OCI-M2 (cell line): ENCODE data around the gene COX6B2.

Source experiments
- DNase-seq: peaks from one replicate; lab custom pipeline; 2025; ENCODE audit not compliant: unreplicated experiment; lab: John Stamatoyannopoulos, UW

COX6B2 gene

DNA sequence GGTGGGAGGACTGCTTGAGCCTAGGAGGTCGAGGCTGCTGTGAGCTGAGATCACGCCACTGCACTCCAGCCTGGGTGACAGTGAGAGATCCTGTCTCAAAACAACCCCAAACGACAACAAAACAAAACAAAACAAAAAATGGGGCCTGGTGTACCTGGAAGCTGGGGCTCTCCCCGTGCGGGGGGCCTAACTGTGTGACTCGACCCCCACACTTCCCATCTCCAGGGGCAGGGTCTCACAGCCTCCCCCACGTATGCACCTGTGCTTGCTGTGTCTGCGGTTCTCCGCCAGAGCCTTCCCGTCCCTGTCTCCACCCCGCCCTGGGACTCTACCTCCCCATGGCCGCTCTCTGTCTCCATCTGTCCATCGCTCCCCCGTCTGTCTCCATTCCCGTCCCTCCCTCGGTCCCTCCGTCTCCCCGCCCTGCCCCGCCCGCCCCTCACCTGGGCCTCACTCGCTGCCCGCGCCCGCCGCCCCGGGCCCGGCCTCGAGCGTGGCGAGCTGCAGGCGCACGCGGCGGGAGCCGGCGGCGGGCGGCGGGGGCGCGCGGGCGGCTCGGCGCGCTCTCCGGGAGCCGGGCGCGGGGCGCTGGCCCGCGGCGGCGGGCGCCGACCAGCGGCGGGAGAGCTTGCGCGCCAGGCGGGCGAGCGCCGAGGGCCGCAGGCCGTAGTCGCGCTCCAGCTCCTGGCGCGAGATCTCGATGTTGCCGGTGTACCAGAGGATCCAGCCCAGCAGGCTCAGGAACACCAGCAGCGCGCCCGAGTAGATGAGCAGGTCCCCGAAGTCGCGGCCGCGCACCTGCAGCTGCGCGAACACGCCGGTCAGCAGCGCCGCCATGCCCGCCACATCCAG is 29.0 kb upstream of the COX6B2 start:
- DNase-seq: no peak

- DNase-seq: no peak
These were observed 28.1 kb upstream of the COX6B2 start for GRCh38 chr19:55382522-55383054.

GRCh38 chr19:55382013-55382412 is 27.5 kb upstream of the COX6B2 start:
- no peak for DNase-seq

GRCh38 chr19:55379174-55379573 is 24.7 kb upstream of the COX6B2 start:
- DNase-seq: no peak

GRCh38 chr19:55377356-55378131 is 23.0 kb upstream of the COX6B2 start:
- no peak for DNase-seq

- DNase-seq: no peak
These were observed 21.9 kb upstream of the COX6B2 start, which contains the start of gene TMEM190 for GRCh38 chr19:55376241-55376933. Gene TMEM190, plus strand, starts transcription at chr19:55376826. Its CDS starts 28 bp downstream, at chr19:55376854.

- DNase-seq: no peak
These were observed 19.7 kb upstream of the COX6B2 start for GRCh38 chr19:55373993-55374757.

DNA sequence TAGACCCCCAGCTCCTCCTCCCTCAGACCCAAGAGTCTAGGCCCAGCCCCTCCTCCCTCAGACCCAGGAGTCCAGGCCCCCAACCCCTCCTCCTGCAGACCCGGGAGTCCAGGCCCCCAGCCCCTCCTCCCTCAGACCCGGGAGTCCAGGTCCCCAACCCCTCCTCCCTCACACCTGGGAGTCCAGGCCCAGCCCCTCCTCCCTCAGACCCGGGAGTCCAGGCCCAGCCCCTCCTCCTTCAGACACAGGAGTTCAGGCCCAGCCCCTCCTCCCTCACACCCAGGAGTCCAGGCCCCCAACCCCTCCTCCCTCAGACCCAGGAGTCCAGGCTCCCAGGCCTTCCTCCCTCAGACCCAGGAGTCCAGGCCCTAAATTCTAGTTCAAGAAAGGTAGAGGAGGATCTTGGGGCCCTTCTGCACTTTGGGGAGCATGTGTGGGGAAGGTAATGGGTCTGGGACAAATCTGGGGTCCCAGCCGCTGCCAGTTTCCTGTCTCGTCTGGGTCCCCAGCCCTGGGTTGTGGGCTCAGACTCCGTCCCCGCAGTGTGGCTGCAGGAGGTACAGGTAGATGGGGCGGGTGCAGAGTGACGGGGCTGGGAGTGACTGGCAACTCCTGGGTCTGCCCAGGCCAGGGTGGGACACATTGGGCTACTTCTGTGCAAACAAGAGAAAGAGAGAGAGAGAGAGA is 18.9 kb upstream of the COX6B2 start:
- no peak for DNase-seq

DNA sequence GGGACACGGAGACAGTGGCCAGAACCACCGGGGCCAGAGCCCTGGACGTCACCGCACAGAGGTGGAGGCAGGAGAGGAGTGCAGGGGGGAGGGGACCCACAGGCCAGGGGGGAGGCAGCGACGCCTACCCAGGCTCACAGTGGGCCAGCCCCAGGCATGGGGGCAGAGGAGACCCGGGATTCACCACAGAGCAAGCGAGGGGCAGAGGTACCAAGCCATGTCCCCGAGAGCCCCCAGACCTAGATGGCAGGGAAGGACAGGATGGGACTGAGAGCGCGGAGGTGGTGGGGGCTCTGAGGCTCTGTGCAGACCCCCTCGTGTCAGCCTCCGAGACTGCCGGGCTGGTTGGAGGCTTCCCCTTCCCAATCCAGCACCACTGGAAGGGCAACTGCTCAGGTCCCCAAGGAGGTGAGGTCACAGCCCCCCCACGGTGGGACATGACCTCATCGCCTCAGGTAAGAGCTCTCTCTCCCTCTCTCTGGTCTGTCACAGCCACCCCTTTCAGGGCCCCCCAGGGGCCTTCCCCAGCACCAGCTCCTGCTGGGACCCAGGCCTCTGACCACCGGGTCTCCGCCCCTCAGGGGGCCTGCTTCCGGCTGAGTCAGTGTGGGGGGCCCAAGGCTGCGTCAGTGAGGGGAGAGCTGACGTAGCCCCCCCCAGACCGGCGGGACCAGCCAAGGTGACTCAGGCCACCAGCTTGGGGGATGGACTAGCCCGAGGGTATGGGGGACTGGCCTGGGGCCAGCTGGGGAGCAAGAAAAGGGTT is 18.0 kb upstream of the COX6B2 start:
- no peak for DNase-seq

GRCh38 chr19:55370305-55370988 is 15.9 kb upstream of the COX6B2 start, which contains the start of gene IL11:
Gene IL11, minus strand, starts transcription at chr19:55370463. Its CDS starts 153 bp downstream, at chr19:55370310.
- no peak for DNase-seq

GRCh38 chr19:55369653-55370304 is 15.3 kb upstream of the COX6B2 start:
- no peak for DNase-seq

GRCh38 chr19:55368701-55369563 is 14.4 kb upstream of the COX6B2 start:
- DNase-seq: no peak

- DNase-seq: no peak
These were observed 13.6 kb upstream of the COX6B2 start for GRCh38 chr19:55368106-55368505.

DNA sequence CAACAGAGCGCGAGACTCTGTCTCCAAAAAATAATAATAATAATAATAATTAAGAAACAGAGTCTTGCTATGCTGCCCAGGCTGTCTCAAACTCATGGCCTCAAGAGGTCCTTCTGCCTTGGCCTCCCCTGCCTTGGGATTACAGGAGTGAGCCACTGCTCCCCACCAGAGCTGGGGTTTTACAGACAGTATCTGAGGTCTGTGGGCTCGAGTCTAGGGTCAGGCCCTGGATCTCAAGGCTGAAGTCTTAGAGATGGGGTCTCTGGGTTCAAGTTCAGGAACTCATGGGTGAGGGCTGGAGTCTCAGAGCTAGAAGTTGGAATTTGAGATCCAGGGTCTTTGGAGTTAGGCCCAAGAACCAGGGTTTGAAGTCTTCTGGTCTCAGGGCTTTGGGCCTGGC is 12.3 kb upstream of the COX6B2 start:
- DNase-seq: no peak

DNA sequence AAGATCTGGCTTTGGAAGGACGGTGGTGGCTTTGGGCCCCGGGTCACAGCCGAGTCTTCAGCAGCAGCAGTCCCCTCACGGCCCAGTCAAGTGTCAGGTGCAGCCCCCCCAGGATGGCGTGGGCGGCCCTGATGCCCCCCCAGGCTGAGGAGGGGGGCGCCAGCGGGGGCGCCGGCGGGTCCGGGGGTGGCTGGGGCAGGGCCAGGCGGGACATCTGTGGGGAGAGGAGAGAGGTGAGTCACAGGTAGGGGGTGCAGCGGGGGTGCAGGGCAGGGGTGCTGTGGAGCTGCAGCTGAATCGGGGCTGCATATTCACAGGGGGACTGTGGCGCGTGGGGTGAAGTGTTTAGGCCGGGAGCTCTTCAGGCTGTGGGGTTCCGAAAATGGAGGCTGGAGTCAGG is 11.4 kb upstream of the COX6B2 start:
- DNase-seq: no peak

GRCh38 chr19:55365245-55365644 is 10.7 kb upstream of the COX6B2 start:
- no peak for DNase-seq
